Activated naive CD4-positive, alpha-beta T cell treated with anti-CD3 and anti-CD28 coated beads, Interleukin-2, amount 50 U/mL, for 24 hours (primary cell): ENCODE data around the gene IL21.
"Not testable (repeated sequence)": the region's sequence is repeated elsewhere in the genome, so short reads cannot be mapped to it uniquely, and the experiment has no call there.

Experiments
- H3K27ac Mint-ChIP-seq: one replicate; pipeline ENCODE4 v1.8.0; 2021; ENCODE audit warnings: mild to moderate bottlenecking, mixed read lengths
- H3K27me3 Mint-ChIP-seq: one replicate; pipeline ENCODE4 v1.8.0; 2021; ENCODE audit warnings: mixed read lengths
- H3K36me3 Mint-ChIP-seq: one replicate; pipeline ENCODE4 v1.8.0; 2021; ENCODE audit warnings: mixed read lengths
- H3K4me1 Mint-ChIP-seq: one replicate; pipeline ENCODE4 v1.8.0; 2021; ENCODE audit warnings: mixed read lengths
- H3K4me3 Mint-ChIP-seq: one replicate; pipeline ENCODE4 v1.8.0; 2021; ENCODE audit warnings: mild to moderate bottlenecking, mixed read lengths
- H3K9me3 Mint-ChIP-seq: one replicate; pipeline ENCODE4 v1.8.0; 2021; ENCODE audit warnings: mixed read lengths

Gene IL21

DNA sequence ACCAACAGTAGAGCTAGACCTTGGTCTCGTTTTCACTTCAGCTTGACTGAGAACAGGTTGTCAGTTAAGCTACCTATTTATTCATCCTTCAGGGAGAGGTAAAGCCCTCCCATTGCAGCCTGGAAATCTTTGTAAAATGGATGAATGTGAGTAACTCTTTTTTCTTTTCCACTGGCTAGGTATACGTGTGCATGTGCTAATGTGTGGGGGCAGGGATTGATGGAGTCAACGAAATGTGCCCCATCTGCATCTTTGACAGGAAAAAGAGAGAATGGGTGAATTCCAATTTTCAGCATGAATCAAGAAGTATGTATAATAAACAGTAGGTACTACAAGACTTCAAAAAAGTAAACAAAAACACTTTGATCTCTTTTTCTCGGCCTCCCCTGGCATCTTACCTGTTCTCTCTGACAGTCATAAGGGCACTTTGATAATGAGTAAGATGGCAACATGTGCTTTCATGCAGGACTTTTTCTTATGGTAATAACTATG is at the start of gene IL21:
TSS of gene IL21 (minus strand) at position 51 of the 492 bp plus-strand sequence. CDS start 55 bp downstream, outside the sequence.
- peaks cover 1% of the 10 kb centered on the region for H3K36me3 Mint-ChIP-seq
- H3K27me3 Mint-ChIP-seq, result no peaks in the 10 kb centered on the region
- H3K4me1 Mint-ChIP-seq, result peaks cover 42% of the 10 kb centered on the region
- peak within 1 kb of the TSS; percentile 91 for H3K27ac Mint-ChIP-seq
- H3K4me3 Mint-ChIP-seq, result peak within 1 kb of the TSS; percentile 86
- H3K9me3 Mint-ChIP-seq, result no peaks in the 10 kb centered on the region

DNA sequence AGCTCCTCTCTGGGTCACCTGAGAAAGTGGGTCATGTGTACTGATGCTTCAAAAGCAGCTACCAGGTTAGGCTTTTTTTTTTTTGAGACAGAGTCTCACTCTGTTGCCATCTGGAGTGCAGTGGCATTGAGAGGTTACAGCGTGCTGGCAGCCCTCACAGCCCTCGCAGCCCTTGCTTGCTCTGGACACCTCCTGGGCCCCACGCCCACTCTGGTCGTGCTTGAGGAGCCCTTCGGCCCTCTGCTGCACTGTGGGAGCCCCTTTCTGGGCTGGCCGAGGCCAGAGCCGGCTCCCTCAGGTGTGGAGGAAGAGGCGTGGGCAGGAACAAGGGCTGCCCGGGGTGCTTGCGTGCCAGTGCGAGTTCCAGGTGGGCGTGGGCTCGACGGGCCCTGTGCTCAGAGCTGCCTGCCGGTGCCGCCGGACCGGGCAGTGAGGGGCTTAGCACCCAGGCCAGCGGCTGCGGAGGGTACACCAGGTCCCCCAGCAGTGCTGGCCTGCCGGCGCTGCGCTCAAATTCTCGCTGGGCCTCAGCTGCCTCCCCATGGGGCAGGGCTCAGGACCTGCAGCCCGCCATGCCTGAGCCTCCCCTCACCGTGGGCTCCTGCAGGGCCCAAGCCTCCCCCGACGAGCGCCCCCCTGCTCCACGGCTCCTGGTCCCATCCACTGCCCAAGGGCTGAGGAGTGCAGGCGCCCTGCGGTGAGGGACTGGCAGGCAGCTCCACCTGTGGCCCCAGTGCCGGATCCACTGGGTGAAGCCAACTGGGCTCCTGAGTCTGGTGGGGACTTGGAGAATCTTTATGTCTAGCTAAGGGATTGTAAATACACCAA is 49.3 kb upstream of the IL21 start:
- Mint-ChIP-seq H3K27ac (no peak overlapping the region), H3K36me3 (peaks cover 1% of the 10 kb centered on the region), H3K27me3 (no peaks in the 10 kb centered on the region), H3K9me3 (peaks cover 4% of the 10 kb centered on the region), H3K4me3 (no peak overlapping the region), H3K4me1 (peaks cover 66% of the 10 kb centered on the region)

DNA sequence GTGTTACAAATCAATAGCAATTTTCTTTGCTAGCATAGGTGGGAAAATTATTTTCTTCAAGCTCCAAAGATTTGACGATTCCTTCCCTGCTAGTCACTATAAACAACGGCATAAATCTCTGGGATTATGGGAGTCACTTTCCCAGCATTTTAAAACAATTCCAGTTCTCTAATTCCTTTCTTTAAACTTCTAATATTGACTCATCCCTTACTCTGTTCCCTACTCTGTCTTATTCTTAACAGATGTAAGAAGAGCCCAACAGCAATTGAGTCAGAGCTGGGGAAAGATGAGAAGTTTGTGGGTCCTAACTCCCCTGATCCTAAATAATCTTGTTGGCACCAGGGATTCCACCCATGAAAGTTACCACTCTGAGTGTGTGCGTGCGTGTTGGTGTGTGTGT is 47.4 kb upstream of the IL21 start:
- H3K4me3 Mint-ChIP-seq, result no peak overlapping the region
- peaks cover 65% of the 10 kb centered on the region for H3K4me1 Mint-ChIP-seq
- peak overlapping the region; percentile 88 for H3K27ac Mint-ChIP-seq
- H3K27me3 Mint-ChIP-seq, result no peaks in the 10 kb centered on the region
- H3K36me3 Mint-ChIP-seq, result peaks cover 1% of the 10 kb centered on the region
- H3K9me3 Mint-ChIP-seq, result peaks cover 4% of the 10 kb centered on the region

DNA sequence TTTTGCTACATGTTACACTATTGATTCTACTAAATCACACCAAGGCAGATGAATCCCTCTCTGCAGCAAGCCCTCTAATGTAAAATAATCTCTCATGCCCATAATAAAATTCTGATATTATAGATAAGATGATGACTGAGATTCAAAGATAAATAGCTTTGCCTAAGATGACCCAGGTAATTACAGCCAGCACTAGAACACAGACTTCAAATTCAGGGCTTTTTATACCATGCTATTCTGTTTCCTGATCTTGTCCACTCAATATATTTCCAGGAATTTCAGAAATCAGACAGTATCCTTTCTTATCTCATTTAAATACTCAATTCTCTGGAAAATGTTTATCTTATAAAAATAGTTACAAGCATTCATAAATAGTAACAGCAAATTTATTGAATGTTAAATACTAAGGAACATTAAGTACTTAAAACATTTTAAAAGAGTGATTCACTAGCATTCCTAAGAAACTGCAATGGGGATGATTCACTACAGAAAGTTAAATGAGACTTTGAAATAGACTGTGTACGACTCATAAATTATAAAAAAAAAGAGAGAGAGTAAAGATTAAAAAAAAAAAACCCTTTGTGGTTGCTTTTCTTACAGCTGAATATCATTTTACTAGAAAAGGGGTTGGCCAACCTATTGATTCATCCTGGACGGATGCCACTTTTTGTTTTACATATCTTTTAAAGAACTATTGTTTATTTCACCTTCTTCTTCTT is 45.8 kb upstream of the IL21 start:
- H3K4me1 Mint-ChIP-seq, result peaks cover 74% of the 10 kb centered on the region
- peak overlapping the region; percentile 92 for H3K27ac Mint-ChIP-seq
- peaks cover 4% of the 10 kb centered on the region for H3K9me3 Mint-ChIP-seq
- no peaks in the 10 kb centered on the region for H3K27me3 Mint-ChIP-seq
- peaks cover 1% of the 10 kb centered on the region for H3K36me3 Mint-ChIP-seq
- peak overlapping the region; percentile 71 for H3K4me3 Mint-ChIP-seq

DNA sequence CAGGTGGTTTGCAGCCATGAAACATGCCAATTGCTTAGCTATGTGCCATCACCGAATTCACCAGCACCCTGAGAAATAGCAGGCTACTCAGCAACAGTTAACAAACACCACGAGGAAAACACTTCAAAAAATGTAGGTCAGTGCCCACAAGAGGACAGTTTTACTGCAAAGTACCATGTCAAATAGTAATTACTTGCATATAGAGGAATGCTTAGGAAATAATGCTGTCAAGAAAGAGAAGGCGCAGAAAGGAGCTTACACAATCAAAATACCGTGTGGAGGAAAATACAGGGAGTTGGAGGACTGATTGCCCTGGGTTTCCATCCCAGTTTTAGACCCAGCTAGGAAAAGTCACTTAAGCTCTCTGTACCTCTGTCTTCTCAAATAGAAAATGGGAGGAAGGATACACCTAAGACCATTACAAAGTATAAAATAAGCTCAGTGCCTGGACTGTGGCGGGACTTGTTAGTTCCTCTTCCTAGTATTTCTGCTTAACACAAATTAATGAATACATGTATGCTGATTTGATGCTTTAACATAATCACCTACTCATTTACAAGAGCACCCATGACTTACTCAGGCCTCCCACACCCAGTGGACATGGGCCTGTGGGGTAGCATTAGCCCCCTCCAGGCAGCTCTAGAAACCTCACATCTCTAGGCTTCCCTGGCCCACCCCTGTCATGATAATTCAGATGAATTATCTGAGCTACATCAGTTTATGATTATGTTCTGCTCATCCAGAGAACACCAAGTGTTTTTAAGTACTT is 44.5 kb upstream of the IL21 start:
- Mint-ChIP-seq H3K27ac (peak overlapping the region; percentile 92), H3K36me3 (peaks cover 1% of the 10 kb centered on the region), H3K4me1 (peaks cover 82% of the 10 kb centered on the region), H3K27me3 (no peaks in the 10 kb centered on the region), H3K9me3 (peaks cover 4% of the 10 kb centered on the region), H3K4me3 (no peak overlapping the region)

DNA sequence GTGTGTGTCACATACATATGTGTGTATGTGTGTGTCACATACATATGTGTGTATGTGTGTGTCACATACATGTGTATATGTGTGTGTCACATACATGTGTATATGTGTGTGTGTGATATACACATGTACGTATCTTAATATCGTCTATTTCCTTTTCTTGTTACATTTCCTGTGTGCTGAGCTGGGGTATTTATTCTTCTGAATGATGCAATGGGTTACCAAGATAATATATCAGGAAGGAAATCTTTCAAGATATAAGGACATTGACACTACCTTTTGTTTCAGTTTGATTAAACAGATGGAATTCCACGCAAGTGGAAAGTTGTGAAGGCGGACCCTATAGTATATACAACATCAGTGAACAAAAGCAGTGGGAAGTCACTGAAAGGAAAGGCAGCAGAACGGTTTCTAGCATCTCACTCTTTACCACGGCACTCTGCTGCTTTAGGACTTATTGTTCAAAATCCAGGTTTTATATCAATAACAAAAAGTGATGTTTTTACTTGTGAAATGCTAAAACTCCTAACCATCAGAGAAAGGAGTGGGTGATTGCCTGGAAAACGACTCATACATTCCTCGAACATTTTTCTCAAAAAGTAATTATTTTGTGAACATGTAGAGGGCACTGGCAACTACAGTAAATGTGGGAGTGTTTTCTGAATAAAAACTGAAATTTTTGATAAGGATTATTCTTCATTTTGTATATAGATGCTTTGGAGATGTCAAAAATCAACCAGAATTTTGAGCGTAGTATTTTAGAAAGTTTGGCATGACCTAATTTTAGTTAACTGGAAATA is 43.1 kb upstream of the IL21 start:
- peak overlapping the region; percentile 96 for H3K27ac Mint-ChIP-seq
- no peaks in the 10 kb centered on the region for H3K27me3 Mint-ChIP-seq
- H3K9me3 Mint-ChIP-seq, result peaks cover 4% of the 10 kb centered on the region
- peaks cover 2% of the 10 kb centered on the region for H3K36me3 Mint-ChIP-seq
- peaks cover 75% of the 10 kb centered on the region for H3K4me1 Mint-ChIP-seq
- H3K4me3 Mint-ChIP-seq, result peak overlapping the region; percentile 80

DNA sequence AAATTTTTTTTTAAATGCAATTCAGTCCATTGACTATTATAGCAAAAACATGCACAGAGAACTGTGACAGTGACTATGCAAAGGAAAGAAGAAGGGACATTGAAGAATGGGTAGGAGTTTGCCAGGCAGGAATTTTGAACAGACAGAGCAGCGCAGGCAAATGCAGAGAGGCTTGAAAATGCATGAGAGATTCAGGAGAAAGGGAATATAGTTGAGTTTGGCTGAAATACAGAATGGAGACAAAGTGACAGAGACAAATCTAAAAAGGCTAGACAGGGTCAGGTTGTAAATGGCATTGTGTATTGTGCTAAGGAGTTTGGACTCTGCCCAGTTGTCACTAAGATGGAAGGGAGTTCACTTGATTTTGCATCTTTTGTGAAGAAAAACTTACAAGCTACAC is 42.4 kb upstream of the IL21 start:
- Mint-ChIP-seq H3K4me1 (peaks cover 75% of the 10 kb centered on the region), H3K27ac (peak overlapping the region; percentile 88), H3K4me3 (peak overlapping the region; percentile 57), H3K9me3 (peaks cover 4% of the 10 kb centered on the region), H3K27me3 (no peaks in the 10 kb centered on the region), H3K36me3 (peaks cover 4% of the 10 kb centered on the region)

DNA sequence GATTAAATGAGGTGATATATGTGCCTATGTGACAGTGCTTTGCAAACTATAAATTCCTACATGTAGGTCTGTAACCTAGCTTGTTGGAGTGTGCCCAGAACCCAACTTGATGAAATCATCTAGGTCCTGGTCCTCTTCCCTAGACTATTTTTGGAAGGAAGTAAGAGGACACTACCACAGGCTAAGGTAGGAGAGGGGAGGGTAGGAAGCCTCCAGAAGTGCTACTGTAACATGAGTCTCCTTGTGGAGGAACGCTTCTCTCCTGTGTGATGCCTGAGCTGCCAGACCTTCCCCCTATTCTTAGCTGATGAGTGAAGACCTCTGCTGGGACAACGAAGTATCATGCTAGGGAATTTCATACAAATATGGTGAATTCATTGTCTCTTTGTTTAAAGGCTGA is 41.8 kb upstream of the IL21 start:
- Mint-ChIP-seq H3K27ac (peak overlapping the region; percentile 88), H3K36me3 (peaks cover 4% of the 10 kb centered on the region), H3K4me1 (peaks cover 76% of the 10 kb centered on the region), H3K27me3 (no peaks in the 10 kb centered on the region), H3K4me3 (no peak overlapping the region), H3K9me3 (peaks cover 4% of the 10 kb centered on the region)

DNA sequence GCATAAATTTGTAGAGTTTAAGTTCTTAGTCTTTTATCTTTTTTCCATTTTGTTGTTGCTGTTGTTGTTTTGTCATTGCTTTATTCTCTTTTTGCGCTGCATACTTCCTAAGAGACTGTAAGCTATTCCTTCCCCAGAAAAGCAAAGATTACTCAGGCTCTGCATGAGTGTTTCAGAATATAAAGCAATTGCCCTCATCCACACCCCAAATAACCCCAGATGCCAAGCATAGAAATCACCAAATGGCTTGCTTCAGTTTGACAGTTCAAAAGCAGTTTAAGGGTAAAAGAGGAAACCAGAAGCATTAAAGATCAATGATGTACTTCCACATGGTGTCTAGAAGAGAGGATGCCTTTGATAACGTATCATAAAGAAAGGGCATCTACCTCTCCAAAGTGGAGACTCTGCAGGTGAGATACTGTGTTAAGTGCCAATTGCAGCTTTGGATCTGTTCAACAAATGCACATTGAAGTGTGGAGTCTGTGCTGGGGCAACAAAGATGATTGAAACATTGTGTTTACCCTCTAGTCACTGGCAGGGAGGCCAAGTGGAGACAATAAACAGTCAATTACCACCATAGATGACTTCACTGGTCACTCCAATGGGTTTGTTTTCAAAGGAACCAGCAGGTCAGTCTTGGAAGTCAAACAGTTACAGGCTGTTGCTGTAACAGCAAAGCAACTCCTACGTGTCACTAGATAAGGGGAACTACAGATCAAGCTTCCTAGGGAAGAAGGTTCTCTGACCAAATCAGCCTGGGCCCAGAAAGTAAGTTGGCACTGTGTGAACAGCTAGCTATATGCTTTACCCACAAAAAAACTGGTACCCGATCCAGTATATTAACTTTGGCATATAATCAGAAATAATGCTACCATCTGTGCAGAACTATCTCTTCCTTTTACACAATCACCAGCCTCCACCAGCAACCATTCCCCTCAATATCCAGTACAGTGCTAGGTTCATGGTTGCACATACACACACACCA is 40.6 kb upstream of the IL21 start:
- Mint-ChIP-seq H3K27ac (peak overlapping the region; percentile 69), H3K4me3 (no peak overlapping the region), H3K27me3 (no peaks in the 10 kb centered on the region), H3K4me1 (peaks cover 68% of the 10 kb centered on the region), H3K9me3 (peaks cover 5% of the 10 kb centered on the region), H3K36me3 (peaks cover 5% of the 10 kb centered on the region)

DNA sequence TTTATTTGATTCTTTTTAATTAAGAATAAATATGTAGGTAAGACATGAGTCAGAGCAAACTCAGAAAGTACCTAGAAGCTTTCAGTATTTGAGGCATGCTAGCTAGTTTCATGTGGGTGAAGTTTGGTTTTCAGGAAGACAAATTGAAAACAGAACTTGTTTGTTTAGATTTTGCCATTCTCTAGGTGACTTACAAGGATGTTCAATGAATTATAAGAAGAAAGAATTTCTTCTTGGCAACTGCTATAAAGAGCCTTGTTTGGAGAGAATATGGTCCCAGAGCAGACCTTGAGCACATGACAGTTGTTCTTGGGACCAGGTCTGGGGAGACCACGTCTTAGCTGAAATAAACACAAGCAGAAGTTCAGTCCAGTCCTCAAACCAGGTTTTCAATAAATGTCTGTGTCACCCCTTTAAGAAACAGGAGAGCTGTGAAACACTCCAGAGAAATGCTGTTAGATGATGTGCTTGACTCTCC is 38.0 kb upstream of the IL21 start:
- H3K4me1 Mint-ChIP-seq, result peaks cover 46% of the 10 kb centered on the region
- peak overlapping the region; percentile 71 for H3K4me3 Mint-ChIP-seq
- H3K36me3 Mint-ChIP-seq, result peaks cover 5% of the 10 kb centered on the region
- no peaks in the 10 kb centered on the region for H3K27me3 Mint-ChIP-seq
- H3K9me3 Mint-ChIP-seq, result peaks cover 5% of the 10 kb centered on the region
- H3K27ac Mint-ChIP-seq, result peak overlapping the region; percentile 96

DNA sequence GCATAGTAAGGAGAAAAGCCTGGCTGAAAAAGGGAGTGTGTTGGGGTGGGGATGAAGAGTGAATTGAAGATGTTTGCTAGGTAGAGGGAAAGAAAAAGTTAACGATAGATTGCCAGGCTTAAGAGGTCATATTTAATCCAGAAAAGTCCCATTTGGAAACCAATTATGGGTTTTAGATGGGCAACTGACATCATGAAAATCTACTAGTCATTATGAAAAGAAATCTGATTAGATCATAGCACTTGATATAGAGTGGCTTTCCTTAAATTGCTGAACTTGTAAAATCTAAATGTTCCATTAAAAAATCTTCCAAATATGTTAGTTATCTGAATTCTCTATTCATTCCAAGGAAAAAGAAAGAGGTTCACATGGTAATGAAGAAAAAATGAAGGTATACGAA is 37.5 kb upstream of the IL21 start:
- Mint-ChIP-seq H3K36me3 (peaks cover 5% of the 10 kb centered on the region), H3K27ac (peak overlapping the region; percentile 96), H3K4me3 (peak overlapping the region; percentile 62), H3K9me3 (peaks cover 5% of the 10 kb centered on the region), H3K27me3 (no peaks in the 10 kb centered on the region), H3K4me1 (peaks cover 41% of the 10 kb centered on the region)

DNA sequence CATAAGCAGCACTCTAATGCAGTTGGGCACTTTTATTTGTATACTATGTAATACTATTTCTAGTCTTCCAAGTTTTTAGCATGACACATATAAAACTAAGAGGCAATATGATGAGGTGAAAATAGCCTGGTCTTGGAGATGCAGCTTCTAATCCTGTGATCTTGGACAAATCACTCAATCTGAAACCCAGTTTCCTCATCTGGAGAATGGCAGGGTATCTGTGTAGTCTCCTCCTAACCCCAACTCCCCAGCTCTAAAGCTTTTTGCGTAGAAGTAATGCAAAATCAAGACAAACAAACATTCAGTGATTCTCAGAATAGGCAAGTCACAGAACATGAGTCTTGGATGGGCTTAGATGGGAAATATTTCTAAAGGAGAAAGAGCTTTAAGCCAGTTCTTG is 36.7 kb upstream of the IL21 start:
- H3K27me3 Mint-ChIP-seq, result no peaks in the 10 kb centered on the region
- H3K4me3 Mint-ChIP-seq, result peak overlapping the region; percentile 3
- H3K9me3 Mint-ChIP-seq, result peaks cover 5% of the 10 kb centered on the region
- H3K4me1 Mint-ChIP-seq, result peaks cover 32% of the 10 kb centered on the region
- H3K27ac Mint-ChIP-seq, result peak overlapping the region; percentile 78
- H3K36me3 Mint-ChIP-seq, result peaks cover 5% of the 10 kb centered on the region

DNA sequence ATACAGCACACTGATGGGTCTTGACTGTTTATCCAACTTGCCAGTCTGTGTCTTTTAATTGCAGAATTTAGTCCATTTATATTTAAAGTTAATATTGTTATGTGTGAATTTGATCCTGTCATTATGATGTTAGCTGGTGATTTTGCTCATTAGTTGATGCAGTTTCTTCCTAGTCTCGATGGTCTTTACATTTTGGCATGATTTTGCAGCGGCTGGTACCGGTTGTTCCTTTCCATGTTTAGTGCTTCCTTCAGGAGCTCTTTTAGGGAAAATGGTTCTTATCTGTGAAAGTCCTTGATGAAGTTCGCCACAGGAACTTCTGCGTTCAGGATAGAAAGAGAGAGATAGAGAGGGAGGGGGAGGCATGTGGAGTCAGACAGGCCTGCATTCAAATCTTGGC is 35.7 kb upstream of the IL21 start:
- not testable (repeated sequence) for H3K27ac Mint-ChIP-seq, H3K4me3 Mint-ChIP-seq

DNA sequence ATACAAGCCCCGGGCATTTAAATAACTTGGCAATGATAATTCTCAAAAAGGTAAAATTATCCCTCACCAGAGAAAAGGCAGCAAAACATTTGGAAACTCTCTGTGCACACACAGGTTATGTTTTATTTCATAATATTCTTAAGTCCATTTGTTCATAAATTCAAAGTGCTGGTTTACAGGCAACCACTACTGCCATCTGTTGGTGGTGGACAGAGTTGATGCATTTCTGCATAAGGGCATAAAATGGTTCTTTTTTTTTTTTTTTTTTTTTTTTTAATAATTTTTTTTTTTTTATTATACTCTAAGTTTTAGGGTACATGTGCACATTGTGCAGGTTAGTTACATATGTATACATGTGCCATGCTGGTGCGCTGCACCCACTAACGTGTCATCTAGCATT is 31.5 kb upstream of the IL21 start:
- Mint-ChIP-seq H3K4me1 (peaks cover 5% of the 10 kb centered on the region), H3K4me3 (no peak overlapping the region), H3K9me3 (peaks cover 5% of the 10 kb centered on the region), H3K27ac (peak overlapping the region; percentile 17), H3K27me3 (no peaks in the 10 kb centered on the region), H3K36me3 (peaks cover 2% of the 10 kb centered on the region)

More for the DNA sequence above, 35.7 kb upstream of the IL21 start:
- not testable (repeated sequence) for H3K9me3 Mint-ChIP-seq, H3K27me3 Mint-ChIP-seq, H3K36me3 Mint-ChIP-seq
- H3K4me1 Mint-ChIP-seq, result peaks cover 31% of the 10 kb centered on the region
